Right renal cortex interstitium (tissue), 3 donors: ENCODE results near the gene NAA35. TPM values are rescaled to one million over a fixed set of nuclear protein-coding genes. Genes with fewer than 3 reads are reported as not detected.

Experiments
- DNase-seq, 3 donors: peaks; one replicate each; pipeline ENCODE4 v3.0.0-alpha.2; 2013; ENCODE audit warnings: low read depth in 3 of 3, low spot score in 2 of 3
- polyA plus RNA-seq, 3 donors: library from polyadenylated mRNA; unstranded; fragments of 120-200 nt; gene quantifications; one replicate each; pipeline ENCODE4 v1.2.1, GENCODE V29; 2013; ENCODE audit not compliant: insufficient read length in 3 of 3

The NAA35 gene
- polyA plus RNA-seq, 3 donors = 35.3 to 38.6 (median 36.0) TPM

GRCh38 chr9:86057491-86057890 is 116.5 kb downstream of the NAA35 start:
- no peak for DNase-seq

DNA sequence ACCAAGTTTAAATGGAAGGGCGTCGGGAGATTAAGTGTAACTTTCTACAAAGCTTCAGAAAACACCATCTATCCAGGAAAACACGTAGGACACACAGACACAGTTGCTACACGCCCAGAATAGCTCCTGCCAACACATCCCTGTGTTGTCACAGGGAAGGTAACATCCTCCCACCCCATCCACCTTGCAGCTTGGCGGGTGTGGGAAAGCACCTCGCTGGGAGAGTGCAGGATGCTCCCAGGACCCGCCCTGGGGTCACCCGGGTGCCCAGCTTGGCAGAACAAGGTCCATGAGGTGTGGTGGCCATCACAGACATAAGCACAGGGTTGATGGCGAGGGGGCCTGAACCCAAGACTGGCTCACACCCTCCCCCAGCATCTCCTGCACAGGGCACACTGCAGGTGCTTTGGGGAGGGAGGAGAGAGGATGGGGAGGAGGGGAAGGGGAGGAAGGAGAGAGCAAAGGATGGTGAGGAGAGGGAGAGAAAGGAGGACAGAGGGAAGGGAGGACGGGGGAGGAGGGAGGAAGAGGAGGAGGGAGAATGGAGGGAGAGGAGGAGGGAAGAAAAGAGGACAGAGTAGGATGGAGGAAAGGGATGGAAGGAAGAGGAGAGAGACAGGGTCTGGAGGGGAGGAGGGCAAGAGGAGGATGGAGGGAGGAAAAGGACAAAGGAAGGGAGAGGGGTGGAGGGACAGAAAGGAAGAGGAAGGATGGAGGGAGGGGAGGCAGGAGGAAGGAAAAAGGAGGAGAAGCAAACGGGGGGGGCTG is 121.2 kb downstream of the NAA35 start:
- no peak for DNase-seq

- DNase-seq = no peak
Measured at GRCh38 chr9:86062845-86063693, 122.1 kb downstream of the NAA35 start.

GRCh38 chr9:86064220-86064619 is 123.3 kb downstream of the NAA35 start:
- DNase-seq = no peak

DNA sequence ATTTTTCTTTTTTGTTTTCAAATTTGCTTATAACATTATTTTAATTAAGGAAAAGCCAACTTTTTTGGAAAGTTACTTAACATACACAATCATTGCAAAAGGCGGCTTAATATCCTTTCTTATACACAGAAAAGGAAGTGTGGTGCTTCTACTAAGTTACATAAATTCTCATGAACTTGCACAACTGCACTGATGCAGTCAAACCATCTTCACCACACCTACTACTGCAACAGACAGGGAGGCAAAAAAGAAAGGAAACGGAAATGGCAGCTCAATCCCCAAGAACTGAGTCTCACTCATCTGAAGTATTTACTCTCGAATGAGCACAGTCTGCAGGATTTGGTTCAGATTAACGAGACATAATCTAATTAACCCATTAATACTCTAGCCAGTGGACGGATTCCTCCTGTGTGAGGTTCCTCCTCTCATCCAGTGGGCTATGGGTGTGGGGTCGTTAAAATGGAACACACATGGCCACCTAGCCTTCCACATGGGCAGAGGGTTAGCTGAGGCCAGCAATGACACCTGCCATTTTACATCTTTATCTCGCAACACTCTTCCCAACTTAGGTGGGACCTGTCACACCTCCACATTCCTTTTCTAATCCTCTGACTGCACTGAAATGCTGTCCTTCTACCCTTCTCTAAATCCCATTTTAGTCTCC is 128.4 kb downstream of the NAA35 start:
- no peak for DNase-seq

Other genes with a start within 250 kb of the NAA35 start
- gene AGTPBP1, start 199.2 kb upstream of the NAA35 start, polyA plus RNA-seq = 10 to 100 TPM; 26.0 to 29.5 (median 28.5) TPM
- 100 to 1,000 TPM; 165 to 175 (median 168) TPM for gene GOLM1, start 158.4 kb downstream of the NAA35 start, polyA plus RNA-seq